ENCODE results near the gene RCAN1. TPM values are rescaled to one million over a fixed set of nuclear protein-coding genes. Genes with fewer than 3 reads are reported as not detected.

RCAN1 gene
- total RNA-seq, 2 experiments from 2014 or later, result 6.8 to 8.9 TPM

DNA sequence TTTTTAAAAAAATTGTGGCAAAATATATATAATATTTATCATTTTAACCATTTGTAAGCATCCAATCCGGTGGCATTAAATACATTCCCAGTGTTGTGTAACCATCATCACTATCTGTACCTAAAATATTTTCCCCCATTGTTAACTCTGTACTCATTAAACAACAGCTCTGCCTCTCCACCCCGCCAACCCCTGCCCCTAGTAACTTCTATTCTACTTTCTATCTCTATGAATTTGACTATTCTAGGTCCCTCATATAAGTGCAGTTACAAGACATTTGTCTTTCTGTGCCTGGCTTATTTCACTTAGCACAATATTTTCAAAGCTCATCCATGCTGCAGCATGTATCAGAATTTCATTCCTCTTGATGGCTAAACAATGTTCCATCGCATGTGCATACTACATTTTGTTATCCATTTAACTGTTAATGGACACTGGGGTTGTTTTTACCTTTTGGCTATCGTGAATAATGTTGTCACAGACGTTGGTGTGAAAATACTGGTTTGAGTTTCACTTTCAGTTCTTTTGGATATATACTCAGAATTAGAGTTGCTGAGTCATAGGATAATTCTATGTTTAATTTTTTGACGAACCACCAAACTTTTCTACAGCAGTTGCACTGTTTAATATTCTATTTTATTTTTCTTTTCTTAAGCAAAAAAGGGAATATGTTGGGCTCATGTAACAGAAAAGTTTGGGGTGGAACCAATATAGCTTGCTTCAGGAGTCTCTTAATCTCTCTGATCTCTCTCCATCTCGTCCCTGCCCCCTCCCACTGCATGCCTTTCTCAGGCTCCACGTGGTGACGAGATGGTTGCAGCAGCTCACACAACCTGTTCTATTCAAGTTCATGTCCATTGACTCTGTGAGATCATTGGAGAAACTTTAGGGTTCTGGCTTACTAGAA, 25.2 kb upstream of the RCAN1 start:
- Histone ChIP-seq H3K9me3 (ENCODE audit: low read length) (no peaks in the 10 kb centered on the region), H3K4me1 (ENCODE audit: insufficient read depth, low read length, poor library complexity, severe bottlenecking) (peaks cover 17% of the 10 kb centered on the region), H2AFZ (ENCODE audit: low read length) (no peak overlapping the region), H3K4me3 (ENCODE audit: low read depth, low read length, poor library complexity, severe bottlenecking) (no peak overlapping the region), H3K9me2 (ENCODE audit: insufficient read depth, low read length) (no peaks in the 10 kb centered on the region), H4K20me1 (ENCODE audit: insufficient read depth, low read length) (no peaks in the 10 kb centered on the region), H3K27ac (ENCODE audit: low read depth, low read length, poor library complexity, severe bottlenecking) (no peak overlapping the region), H3K79me2 (ENCODE audit: insufficient read depth, low read depth, low read length) (no peaks in the 10 kb centered on the region), H3K4me2 (ENCODE audit: low read length) (no peak overlapping the region), H3K36me3 (ENCODE audit: insufficient read depth, low read length) (no peaks in the 10 kb centered on the region)
- intact Hi-C loops (cut with micrococcal nuclease; ENCODE audit: unreplicated experiment), result loop anchor here (10.0 kb wide), 1 partner anchor 65 kb away; no protein-coding TSS in a partner anchor
- no TSS peak for BruUV-seq (replicated peaks)
- ChIA-PET CTCF (ENCODE audit: unreplicated experiment) (interaction anchor here (0.6 kb wide), 1 partner anchor 1356 kb away, joined by 3 read pairs; no protein-coding TSS in a partner anchor), POLR2A (no interaction called here)
- no peak for TF ChIP-seq EZH2phosphoT487 (IDR thresholded peaks at IDR 0.05; ENCODE audit: borderline replicate concordance, low read depth, low read length)
- TF ChIP-seq, protein P1, sequence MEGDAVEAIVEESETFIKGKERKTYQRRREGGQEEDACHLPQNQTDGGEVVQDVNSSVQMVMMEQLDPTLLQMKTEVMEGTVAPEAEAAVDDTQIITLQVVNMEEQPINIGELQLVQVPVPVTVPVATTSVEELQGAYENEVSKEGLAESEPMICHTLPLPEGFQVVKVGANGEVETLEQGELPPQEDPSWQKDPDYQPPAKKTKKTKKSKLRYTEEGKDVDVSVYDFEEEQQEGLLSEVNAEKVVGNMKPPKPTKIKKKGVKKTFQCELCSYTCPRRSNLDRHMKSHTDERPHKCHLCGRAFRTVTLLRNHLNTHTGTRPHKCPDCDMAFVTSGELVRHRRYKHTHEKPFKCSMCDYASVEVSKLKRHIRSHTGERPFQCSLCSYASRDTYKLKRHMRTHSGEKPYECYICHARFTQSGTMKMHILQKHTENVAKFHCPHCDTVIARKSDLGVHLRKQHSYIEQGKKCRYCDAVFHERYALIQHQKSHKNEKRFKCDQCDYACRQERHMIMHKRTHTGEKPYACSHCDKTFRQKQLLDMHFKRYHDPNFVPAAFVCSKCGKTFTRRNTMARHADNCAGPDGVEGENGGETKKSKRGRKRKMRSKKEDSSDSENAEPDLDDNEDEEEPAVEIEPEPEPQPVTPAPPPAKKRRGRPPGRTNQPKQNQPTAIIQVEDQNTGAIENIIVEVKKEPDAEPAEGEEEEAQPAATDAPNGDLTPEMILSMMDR (conservative IDR thresholded peaks at IDR 0.05; ENCODE audit: low read length), result no peak
- no peak for DNase-seq (ENCODE audit: low spot score)

DNA sequence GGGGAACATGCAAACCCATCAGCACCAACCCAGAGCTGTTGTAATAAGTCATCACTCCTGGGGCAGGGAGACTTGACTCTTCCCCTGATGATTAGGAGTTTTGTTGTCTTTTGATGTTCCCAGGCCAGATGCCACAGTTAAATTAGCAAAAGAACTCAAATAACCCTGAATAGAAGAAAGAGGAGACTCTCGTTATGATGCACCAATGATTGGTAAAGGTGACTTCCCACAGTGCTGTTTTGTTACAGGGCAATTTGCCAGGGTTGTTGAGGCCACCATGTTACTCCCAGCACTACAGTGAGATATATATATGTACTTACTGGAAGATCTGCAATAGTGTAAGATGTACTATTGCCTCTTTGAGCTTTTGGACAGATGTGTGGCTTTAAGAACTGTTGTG, 24.3 kb upstream of the RCAN1 start:
- POLR2A ChIA-PET, result no interaction called here

More for the DNA sequence above, 24.3 kb upstream of the RCAN1 start:
- Histone ChIP-seq H3K9me2 (ENCODE audit: insufficient read depth, low read length) (no peaks in the 10 kb centered on the region), H3K4me1 (ENCODE audit: insufficient read depth, low read length, poor library complexity, severe bottlenecking) (peaks cover 17% of the 10 kb centered on the region), H2AFZ (ENCODE audit: low read length) (no peak overlapping the region), H3K4me3 (ENCODE audit: low read depth, low read length, poor library complexity, severe bottlenecking) (no peak overlapping the region), H3K4me2 (ENCODE audit: low read length) (no peak overlapping the region), H3K79me2 (ENCODE audit: insufficient read depth, low read depth, low read length) (no peaks in the 10 kb centered on the region), H3K27ac (ENCODE audit: low read depth, low read length, poor library complexity, severe bottlenecking) (no peak overlapping the region), H4K20me1 (ENCODE audit: insufficient read depth, low read length) (no peaks in the 10 kb centered on the region), H3K9me3 (ENCODE audit: low read length) (no peaks in the 10 kb centered on the region), H3K36me3 (ENCODE audit: insufficient read depth, low read length) (no peaks in the 10 kb centered on the region)
- no peak for DNase-seq (ENCODE audit: low spot score)
- no TSS peak for BruUV-seq (replicated peaks)
- intact Hi-C loops (cut with micrococcal nuclease; ENCODE audit: unreplicated experiment), result no loop called here
- TF ChIP-seq, protein P1 (conservative IDR thresholded peaks at IDR 0.05; ENCODE audit: low read length), result no peak
- no peak for TF ChIP-seq EZH2phosphoT487 (IDR thresholded peaks at IDR 0.05; ENCODE audit: borderline replicate concordance, low read depth, low read length)
- CTCF ChIA-PET (ENCODE audit: unreplicated experiment), result no interaction called here

All from OCI-LY7 (cell line).